ENCODE measurements around the gene HCAR2.

DNA sequence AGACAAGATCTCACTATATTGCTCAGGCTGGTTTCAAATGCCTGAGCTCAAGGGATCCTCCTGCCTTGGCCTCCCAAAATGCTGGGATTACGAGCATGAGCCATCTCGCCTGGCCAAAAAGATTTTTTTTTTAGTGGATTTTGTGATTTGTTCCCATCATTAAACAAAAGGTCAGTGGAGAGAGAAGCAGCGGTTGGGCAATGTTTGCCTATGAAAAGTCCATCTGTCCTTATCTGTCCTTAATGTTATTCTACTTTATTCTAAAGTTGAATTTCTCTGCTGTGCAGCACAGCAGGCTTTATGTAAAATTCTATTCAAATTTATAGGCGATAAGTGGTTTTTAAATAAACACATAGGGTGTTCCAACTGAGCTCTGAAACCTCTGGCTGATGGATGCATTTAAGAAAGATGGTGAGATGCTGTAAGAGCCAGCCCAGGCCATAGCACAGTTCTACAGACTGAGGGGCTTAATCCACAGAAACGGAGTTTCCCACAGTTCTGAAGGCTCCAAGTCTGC lies 18.8 kb downstream of the HCAR2 start:
- TF ChIP-seq, protein P1, sequence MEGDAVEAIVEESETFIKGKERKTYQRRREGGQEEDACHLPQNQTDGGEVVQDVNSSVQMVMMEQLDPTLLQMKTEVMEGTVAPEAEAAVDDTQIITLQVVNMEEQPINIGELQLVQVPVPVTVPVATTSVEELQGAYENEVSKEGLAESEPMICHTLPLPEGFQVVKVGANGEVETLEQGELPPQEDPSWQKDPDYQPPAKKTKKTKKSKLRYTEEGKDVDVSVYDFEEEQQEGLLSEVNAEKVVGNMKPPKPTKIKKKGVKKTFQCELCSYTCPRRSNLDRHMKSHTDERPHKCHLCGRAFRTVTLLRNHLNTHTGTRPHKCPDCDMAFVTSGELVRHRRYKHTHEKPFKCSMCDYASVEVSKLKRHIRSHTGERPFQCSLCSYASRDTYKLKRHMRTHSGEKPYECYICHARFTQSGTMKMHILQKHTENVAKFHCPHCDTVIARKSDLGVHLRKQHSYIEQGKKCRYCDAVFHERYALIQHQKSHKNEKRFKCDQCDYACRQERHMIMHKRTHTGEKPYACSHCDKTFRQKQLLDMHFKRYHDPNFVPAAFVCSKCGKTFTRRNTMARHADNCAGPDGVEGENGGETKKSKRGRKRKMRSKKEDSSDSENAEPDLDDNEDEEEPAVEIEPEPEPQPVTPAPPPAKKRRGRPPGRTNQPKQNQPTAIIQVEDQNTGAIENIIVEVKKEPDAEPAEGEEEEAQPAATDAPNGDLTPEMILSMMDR (IDR thresholded peaks at IDR 0.05), result no peak
- no peak for TF ChIP-seq POLR2A (IDR thresholded peaks at IDR 0.05)

Data from vagina (tissue), 2 donors.